Umbilical cord (tissue), 2 donors: ENCODE measurements around the gene NPSR1. TPM values are rescaled to one million over a fixed set of nuclear protein-coding genes. Genes with fewer than 3 reads are reported as not detected.
"Not testable (repeated sequence)": the region's sequence is repeated elsewhere in the genome, so short reads cannot be mapped to it uniquely, and the experiment has no call there.

ENCODE experiments used
- DNase-seq: peaks from one replicate; pipeline ENCODE4 v3.0.0-alpha.2; 2015; ENCODE audit warnings: low spot score
- total RNA-seq: library from RNA; depleted of rRNA; stranded (reverse); fragments of >200 nt; gene quantifications from one replicate; pipeline ENCODE4 v1.2.3, GENCODE V29; 2014; ENCODE audit warnings: low replicate concordance; ENCODE audit not compliant: insufficient read depth

The NPSR1 gene
- total RNA-seq, 1 donor from 2014 or later: not detected

DNA sequence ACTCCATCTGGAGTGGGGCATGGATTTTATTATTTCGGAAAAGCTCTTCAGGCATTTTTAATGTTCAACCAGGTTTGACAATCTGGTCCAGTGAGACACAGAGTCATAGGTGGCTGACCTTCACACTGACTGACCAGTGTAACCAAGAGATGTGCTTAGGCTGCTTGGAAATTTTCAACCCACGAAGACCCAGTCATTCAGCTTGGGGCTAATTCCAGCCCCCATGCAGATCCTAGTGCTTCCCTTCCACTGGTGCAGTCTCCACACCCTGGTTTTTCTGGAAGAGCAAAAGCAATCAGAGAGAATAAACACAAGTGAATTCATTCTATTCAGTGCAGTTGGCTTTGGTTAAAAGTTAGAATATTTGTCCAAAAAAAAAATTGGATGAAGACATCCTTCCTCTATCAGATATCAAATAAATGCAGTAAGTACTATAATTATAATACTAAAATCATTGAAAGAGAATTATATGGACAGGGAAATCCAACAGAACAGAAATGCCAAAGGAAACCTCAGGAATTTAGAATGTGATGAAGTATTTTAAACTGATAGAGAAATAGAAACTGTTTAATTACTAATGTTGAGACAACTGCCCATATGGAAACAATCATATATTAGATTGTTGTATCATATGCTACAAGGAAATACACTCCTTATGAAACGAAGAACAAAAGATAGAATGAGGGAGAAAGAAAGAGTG is 178.0 kb downstream of the NPSR1 start:
- no peak for DNase-seq

DNA sequence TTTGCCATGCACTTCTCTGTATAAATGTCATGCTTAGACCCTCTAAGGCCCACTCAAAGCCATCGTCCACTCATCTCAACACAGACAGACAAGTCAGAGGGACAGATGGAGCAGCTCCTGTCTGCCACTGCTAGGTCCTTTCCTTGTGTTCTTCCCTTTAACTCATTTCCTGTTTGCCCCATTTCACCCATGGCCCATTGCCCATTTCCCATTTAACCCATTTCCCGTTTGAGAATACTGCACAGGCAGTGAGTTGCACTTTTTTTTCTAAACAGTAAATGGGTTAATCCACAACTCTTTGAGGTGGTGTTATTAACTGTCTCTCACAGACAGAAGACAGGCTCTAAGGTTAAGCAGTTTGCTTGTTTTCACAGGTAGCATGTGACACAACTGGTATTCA is 179.3 kb downstream of the NPSR1 start:
- DNase-seq: no peak

GRCh38 chr7:34837801-34838201 is 179.8 kb downstream of the NPSR1 start:
- no peak for DNase-seq

DNA sequence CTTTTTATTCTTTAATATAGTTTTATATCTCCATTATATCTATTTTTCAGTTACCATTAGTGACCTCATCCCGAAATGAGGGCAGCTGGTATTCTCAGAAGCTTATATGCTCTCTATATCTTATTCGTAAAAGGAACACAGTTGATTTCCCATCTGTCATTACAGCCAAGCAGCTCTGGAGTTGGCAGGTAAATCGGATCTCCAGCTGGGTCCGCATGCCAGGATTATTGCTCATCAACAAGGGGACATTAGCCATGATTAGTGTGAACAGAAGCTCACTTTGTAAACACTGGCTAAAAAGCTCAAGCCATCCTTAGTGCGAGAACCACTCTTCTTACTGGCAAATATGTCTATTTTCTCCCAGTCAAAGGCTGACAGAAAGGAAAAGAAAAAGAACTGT is 180.3 kb downstream of the NPSR1 start:
- no peak for DNase-seq

DNA sequence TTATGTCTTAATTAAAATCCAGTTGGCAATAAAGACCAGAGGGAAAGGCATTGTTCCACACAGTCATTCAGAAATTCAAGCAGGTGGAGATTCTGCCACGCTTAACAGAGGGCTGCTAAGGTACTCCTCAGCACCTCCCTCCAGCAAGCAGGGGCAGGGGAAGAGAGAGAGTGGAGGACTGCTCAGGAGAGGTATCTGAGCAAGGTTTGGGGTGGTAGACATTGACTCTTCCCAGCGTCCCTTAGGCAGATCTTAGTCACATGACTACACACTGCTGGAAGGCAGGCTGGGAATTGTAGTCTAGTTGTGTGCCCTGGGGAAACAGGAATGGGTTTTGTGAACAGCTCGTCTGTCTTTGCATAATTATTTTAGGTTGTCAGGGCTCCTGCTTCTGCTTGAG is 181.6 kb downstream of the NPSR1 start:
- no peak for DNase-seq

- DNase-seq: no peak
Observed at GRCh38 chr7:34840176-34840785, 182.3 kb downstream of the NPSR1 start.

DNA sequence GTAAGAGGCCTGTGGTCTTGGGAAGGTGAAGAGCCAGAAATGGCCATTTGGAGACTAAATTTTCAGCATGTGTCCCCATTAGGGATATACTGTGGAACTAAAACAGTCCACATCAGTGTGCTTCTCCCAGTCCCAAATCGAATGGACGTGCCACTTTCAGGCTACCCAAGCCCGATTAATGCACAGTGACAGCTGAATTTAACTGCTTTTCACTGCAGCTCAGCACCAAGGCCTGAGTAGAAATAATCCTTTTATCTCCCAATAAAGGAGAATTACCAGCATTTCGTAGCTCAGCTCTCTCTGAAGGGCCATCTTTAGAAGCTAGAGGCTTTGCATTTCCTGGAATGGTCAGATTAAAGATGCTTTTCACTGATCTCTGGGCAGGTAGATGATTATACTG is 183.3 kb downstream of the NPSR1 start:
- no peak for DNase-seq

GRCh38 chr7:34842782-34843181 is 184.8 kb downstream of the NPSR1 start:
- DNase-seq: no peak

DNA sequence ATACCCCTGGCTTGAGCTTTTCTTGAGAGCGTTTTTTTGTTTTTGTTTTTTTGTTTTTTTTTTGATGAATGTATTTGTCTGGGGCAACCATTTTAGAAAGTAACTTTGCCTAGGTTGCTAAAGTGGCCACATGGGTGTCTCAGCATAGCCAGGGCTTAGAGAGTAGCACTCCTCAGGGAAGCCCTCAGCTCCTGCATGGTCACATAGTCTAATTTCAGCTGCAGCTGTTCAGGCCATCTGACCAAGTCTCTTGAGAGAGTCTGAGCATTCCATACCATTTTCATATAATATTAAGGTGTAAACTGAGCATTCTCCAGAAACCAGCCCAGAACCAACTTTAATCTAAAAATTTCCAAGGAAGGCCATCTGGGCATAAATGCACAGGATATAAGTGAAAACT is 186.4 kb downstream of the NPSR1 start:
- no peak for DNase-seq

DNA sequence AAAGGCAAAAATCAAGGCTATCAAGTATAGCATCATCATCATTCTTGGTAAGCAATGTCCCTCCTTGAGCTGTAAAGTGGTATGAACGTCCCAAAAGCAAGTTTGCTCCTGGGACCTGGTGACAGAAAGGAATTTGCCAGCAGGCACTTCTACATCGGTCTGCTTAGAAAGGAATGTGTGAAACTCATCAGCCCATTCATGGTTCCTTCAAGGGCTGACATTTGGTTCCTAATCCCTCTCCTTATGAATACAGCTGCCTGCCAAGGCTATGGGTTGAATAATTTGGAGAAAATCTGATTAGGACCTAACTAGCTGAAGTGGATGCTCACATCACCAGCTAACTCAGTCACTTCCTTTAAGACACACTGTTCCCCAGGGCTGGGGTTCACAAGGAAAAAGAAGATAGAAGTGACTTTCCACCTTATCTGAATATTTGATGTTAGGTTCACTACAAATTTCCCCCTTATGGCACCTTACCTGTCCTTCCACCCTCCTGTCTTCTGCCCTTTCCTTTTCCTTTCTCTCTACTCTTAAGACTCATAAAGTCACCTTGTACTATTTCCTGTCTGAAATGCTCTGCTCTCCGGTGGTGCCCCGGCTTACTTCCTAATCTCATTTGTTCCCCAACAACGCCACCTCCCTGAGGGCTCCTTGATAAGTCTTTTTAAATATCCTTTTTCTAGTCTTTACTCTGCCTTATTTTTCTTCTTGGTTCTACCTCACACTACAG is 187.1 kb downstream of the NPSR1 start:
- DNase-seq: no peak

DNA sequence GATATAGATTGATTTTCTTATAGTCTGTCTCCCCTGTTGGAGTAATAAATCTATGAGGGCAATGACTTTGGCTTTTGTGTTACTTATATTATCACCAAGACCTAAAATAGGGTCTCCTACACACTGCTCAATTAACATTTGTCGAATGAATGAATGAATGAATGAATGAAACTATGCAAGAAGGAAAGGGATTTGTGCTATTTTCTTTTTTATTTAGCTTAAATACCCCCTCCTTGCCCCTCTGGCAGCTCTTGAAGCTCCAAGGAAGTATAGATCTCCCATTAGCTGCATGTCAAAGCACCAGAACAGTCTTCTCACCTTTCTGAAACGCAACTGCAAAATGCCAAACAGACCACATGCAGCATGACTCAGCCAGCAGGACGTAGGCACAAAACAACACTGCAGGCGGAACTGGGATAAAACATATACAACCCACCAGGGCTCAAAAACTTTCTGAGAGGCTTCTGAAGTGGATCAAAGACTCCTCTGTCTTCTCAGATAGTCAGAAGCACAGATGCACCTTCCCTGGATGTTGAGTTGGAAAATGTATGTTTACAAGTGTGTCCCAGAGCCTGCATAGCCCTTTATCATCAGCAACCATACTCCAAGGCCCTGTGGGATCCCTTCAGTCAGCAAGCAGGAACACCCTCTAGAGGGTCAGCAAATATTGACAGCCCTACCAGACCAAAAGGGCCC is 187.8 kb downstream of the NPSR1 start:
- DNase-seq: no peak

GRCh38 chr7:34846976-34847375 is 189.0 kb downstream of the NPSR1 start:
- no peak for DNase-seq

- no peak for DNase-seq
Observed at GRCh38 chr7:34848670-34849069, 190.7 kb downstream of the NPSR1 start.

GRCh38 chr7:34849163-34849960 is 191.3 kb downstream of the NPSR1 start:
- DNase-seq: no peak

- DNase-seq: no peak
Observed at GRCh38 chr7:34849986-34850385, 192.0 kb downstream of the NPSR1 start.

GRCh38 chr7:34850681-34851080 is 192.7 kb downstream of the NPSR1 start:
- DNase-seq: no peak

DNA sequence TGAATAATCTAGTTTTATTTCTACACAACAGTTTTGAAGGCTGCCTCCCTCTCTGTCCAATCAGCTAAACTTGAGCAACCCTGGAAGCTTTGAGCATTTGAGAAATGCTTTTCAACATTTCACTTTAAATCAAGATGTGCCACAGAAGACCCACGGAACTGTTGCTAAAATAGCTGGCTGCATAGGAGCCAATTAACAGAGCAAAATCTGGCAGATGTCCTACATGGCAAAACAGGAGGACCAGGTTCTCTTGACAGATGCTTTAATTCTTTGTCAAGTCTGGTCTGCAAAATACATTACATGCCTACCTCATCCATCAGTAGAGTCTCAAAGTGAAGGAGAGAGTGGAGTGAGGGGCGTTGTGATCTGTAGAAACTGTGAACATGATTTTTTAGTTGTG is 193.4 kb downstream of the NPSR1 start:
- DNase-seq: no peak

DNA sequence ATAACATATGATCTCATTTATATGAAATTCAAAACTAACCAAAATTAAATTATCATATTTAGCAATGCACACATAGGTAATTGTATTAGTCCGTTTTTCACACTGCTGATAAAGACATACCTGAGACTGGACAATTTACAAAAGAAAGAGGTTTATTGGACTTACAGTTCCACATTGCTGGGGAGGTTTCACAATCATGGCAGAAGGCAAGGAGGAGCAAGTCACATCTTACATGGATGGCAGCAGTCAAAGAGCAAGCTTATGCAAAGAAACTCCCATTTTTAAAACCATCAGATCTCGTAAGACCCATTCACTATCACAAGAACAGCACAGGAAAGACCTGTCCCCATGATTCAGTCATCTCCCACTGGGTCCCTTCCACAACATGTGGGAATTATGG is 200.4 kb downstream of the NPSR1 start:
- not testable (repeated sequence) for DNase-seq

GRCh38 chr7:34859281-34859680 is 201.3 kb downstream of the NPSR1 start:
- not testable (repeated sequence) for DNase-seq

- not testable (repeated sequence) for DNase-seq
Observed at GRCh38 chr7:34866222-34866621, 208.2 kb downstream of the NPSR1 start.

DNA sequence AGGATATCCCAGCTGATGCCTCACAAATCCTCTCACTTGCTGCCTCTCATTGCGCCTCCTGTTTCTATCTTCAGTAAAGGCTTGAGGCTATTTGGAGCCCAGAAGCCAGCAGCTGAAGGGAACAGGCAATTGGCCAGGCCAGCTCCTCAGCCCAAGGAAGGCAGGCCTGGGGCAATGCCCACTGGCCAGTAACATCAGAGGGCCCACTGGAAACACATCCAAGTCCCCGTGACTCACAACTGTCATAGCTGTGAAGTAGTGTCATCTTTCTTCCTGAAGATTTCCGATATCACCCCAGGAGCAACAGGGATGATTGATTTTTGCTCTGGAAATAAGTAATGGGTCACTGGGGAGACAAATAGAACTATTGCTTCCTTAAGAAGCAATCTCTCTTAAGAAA is 209.3 kb downstream of the NPSR1 start:
- not testable (repeated sequence) for DNase-seq
